Activated CD4-positive, alpha-beta T cell treated with anti-CD3 and anti-CD28 coated beads, Interleukin-2, amount 50 U/mL, for 48 hours (primary cell): ENCODE results near the gene SMIM36.
"Not testable (repeated sequence)": the region's sequence is repeated elsewhere in the genome, so short reads cannot be mapped to it uniquely, and the experiment has no call there.

Experiments used
- DNase-seq, 2 experiments: peaks; one replicate each; pipeline ENCODE4 v3.0.0-alpha.2; 2020

SMIM36 gene

DNA sequence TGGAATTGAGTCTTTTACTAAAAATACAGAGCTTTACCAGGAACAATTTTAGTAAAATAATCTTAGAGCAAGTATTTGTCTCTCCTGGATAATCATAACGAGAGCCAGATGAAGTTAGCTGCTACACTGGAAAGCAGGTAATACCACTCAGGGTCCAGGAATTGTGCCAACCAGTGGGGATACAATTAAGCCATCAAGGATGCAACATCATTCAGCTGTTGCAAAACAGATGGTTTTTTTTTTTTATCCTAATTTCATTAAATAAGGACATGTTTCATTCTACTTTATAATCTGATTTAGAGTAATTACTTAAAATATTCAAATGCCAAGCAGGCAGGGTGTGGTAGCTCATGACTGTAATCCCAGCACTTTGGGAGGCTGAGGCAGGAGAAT, 99.8 kb downstream of the SMIM36 start:
- DNase-seq, result no peak

DNA sequence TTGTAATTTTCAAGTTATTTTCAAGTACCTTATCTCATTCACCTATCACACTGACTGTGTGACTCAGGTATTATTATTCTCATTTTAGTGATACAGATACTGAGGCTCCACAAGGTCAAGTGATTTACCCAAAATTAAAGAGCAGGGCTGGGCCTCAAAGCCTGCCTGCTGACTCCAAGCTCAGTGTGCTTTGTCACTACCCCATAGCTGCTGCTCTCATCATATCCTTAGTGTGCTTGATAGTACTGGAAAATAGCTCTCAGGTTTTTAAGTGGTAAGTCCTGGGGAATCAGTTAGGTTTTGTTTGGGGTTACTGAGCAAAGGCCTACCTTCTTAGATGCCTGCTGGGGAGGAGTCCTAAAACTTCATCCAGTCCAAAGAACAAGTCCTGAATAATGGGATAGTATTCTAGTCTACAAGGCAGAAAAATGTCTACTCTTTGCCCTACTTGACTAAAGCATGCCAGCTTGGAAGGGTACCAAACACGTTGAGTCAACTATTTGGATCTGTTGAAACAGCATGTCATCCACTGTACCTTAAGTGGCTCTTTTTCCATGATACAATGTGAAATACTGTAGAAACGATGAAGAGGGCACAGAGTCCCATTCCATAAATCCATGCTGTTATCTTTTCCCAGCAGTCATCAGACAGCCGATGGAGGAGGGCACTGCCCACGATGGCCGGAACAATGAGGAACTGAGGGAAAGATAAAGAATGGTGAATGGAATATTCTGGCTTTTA, 100.4 kb downstream of the SMIM36 start:
- DNase-seq, result no peak

DNA sequence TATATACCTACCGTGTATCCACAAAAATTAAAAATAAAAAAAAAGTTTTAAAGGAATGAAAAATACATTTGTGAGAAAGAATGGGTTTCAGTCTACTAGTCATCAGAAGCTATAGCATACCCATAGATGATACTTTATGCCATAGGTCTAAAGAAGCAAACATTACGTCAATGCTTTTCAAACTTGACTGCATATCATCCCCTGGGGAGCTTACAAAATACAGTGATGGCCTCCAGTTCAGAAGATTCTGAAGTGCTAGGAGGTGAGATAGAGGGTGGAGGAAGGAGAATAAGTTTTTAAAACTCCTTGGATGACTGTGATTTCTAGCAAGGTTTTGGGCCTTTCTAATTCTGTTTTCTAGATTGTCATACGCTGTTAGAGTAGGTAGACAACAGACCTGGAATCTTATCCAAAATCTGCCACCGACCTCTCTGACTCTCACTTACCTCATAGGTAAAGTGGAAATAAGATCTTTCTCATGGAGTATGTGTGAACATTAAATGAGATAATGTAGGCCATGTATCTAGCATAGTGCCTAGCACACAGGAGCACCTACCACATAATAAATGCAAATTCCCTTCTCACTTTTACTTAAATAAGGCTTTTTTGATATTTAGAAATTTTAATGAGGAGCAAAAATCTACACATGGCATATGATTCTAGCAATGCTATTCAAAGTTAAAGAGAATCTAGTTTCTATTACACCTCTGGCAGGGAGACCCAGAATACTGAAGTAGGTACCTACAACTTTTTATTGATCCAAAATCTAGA, 102.0 kb downstream of the SMIM36 start:
- DNase-seq, result no peak

DNA sequence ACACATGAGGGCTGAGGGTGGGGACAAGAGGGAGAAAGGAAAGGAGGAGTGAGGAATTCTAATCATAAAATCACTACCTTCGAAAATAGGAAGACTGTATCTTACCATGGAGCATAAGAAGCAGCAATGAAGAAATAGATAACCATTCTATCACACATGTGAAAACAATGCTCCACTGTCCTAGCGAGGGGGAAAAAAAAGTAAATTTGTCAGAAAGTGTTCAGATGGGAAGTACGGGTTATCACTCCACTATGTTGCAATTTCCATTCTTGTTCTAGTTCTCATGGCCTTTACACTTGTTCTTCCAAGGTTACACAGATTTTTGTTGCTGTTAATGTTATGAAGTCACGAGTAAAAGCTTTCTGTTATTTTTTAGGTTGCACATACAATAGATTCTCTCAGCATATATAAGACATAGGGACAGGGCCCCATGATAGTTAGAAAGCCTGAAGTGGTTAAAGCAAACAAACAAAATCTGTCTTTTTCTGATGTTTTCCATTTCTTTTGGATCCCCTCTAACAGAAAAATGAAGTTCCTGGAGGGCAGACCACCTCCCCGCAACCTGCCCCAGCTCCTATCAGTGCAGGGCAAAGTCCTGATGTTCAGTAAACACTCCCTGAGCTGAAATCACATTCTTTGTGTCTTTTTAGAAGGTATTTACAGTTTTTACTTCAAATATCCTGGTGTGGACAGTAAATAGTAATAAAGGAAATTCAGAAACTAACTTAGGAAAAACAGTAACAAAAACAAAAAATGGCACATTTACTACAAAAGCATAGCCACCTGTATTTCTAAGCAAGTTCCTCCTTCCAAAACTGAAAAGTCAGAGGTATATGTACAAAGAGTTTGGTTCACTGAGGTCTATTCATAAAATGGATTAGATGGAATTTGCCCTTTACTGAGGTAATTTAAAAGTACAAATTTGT, 103.3 kb downstream of the SMIM36 start:
- DNase-seq, result no peak

DNA sequence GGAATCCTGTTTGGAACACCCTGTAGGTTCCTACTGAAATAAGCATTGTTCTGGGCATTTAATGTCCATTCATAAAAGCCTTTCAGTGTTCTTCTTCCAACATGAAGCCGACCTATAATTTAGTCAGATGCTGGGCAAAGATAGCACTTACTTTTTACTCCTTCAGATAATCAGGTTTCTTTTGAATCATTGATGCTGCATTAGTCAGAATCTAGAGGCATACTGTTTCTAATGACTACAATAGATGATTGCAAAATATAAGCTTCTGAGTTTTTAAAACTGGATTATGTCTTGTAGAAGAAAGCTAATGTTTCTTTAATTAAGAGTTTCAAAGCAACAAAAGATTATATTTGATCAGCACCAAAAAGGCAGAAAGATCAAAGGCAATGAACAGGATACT, 105.7 kb downstream of the SMIM36 start:
- DNase-seq, result no peak

DNA sequence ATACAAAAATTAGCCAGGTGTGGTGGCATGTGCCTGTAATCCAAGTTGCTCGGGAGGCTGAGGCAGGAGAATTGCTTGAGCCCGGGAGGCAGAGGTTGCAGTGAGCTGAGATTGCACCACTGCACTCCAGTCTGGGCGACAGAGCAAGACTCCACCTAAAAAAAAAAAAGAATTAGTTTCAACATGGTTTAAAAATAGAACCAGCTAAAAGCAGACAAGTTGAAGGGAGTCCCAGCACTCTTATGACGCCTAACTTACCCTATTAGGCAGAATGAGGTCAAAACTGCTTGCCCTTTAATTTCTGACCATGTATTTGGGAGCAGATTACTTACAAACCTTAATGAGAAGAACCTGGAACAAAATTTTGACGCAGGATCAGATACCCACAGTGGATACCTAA, 107.1 kb downstream of the SMIM36 start:
- not testable (repeated sequence) for DNase-seq

DNA sequence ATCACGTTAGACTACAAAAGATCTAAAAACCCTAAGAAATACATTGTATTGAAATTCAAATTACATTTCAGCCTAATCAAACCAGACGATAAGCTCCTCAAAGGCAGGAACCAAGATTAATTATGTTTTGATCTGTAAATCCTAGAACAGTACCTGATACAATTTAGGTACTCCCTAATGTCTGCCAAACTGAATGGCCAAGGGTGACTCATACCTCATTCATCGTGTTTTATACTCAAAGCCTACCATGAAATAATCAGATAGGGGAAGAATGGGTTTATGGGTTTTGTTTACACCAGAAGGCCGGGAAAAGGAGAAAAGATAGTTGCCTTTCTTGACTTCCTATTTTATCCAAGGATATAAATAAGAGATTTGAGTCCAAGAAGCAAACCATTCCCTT, 108.9 kb downstream of the SMIM36 start:
- DNase-seq, result no peak
